ENCODE measurements around the gene UBE2K. TPM values are rescaled to one million over a fixed set of nuclear protein-coding genes. Genes with fewer than 3 reads are reported as not detected.

Gene UBE2K, protein sequence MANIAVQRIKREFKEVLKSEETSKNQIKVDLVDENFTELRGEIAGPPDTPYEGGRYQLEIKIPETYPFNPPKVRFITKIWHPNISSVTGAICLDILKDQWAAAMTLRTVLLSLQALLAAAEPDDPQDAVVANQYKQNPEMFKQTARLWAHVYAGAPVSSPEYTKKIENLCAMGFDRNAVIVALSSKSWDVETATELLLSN
- total RNA-seq (2021; ENCODE audit: unreplicated experiment) (126 TPM), Bru-seq, nascent RNA (percentile 95 among the genes with signal in this experiment), BruChase-seq, experiment 1, labeled RNA remaining after a 6-hour chase (percentile 97 among the genes with signal in this experiment), BruChase-seq, experiment 2, labeled RNA remaining after a 2-hour chase (percentile 96 among the genes with signal in this experiment)
- 86.3 and 91.4 TPM in 2 replicates for polyA plus RNA-seq (2012)
- long read RNA-seq, full-length matches to known transcripts, result 60 of 102 reads
- long read RNA-seq, partial matches to known transcripts, result 8 of 102 reads
- long read RNA-seq, other reads (novel, unspliced or antisense), result 34 of 102 reads

DNA sequence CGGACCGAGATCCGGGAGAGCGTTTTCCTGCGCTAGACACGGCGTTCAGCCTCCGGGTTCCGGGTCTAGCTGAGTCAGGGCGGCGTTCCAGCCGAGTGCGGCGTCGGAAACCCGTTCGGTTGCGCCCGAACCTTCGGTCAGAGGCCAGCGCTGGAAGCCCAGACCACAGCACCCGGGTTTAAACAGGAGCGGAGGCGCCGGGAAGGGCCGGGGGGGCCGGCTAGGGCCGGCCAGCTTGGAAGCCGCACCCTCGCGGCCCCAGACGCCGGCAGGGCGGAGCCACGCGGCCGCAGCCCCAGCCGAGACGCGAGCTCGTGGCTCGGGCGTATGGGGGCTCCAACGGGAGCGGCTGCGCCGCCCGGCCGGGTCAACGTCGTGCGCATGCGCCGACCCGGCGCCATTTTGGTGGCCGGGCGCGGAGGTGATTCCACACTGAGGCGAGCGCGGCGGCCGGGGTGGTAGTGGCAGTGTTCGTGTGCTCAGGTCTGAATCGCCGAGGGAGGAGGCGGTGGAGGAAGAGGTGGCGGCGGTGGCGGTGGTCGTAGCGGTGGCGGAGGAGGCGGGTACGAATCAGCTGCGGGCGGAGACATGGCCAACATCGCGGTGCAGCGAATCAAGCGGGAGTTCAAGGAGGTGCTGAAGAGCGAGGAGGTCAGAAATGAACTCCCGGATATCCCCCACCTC lies at the start of gene UBE2K:
UBE2K (plus strand) TSS at position 397 of the 684 bp plus-strand sequence; CDS start at position 589, 192 bp downstream.
- Histone ChIP-seq H3K9me3 (ENCODE audit: control insufficient read depth in 1 of 2, insufficient read depth in 1 of 2, low read depth in 1 of 2, low read length in 2 of 2) (no peaks in the 10 kb centered on the region), H3K27me3 (ENCODE audit: insufficient read depth, low read length) (no peaks in the 10 kb centered on the region), H3K36me3 (ENCODE audit: control insufficient read depth in 1 of 2, insufficient read depth in 2 of 2, low read length in 2 of 2) (peaks cover 7% of the 10 kb centered on the region in 2 experiments; a peak in 3 of 4 replicates), H3K4me2 (ENCODE audit: low read length) (peak within 1 kb of the TSS; percentile 92), H3K4me3 (replicated peaks in 1 of 2; ENCODE audit: low read depth in 1 of 2, low read length in 2 of 2) (peak within 1 kb of the TSS; percentile 66 to 98), H3K9ac (ENCODE audit: low read length) (peak within 1 kb of the TSS; percentile 98), H2AFZ (ENCODE audit: low read depth, low read length, poor library complexity, severe bottlenecking) (no peak within 1 kb of the TSS), H4K20me1 (ENCODE audit: insufficient read depth) (peaks cover 26% of the 10 kb centered on the region; the same call in 1 of the 2 replicates), H3K4me1 (ENCODE audit: control insufficient read depth in 1 of 2, insufficient read depth in 2 of 2, low read length in 2 of 2) (peaks cover 11 to 36% of the 10 kb centered on the region in 2 experiments), H3K27ac (ENCODE audit: low read depth, low read length) (peak within 1 kb of the TSS; percentile 88), H3K9me2 (ENCODE audit: insufficient read depth) (no peaks in the 10 kb centered on the region), H3K79me2 (ENCODE audit: insufficient read depth, low read length) (peaks cover 50% of the 10 kb centered on the region)
- DNase-seq (ENCODE audit: low read depth, low spot score) (peak; percentile 71), ATAC-seq (peak; percentile 94)
- intact Hi-C loops (cut with micrococcal nuclease), result loop anchor here (2.0 to 10.0 kb wide), 2 partner anchors 233 to 279 kb away; partner anchors contain the start of gene PDS5A
- RAD21 ChIA-PET (ENCODE audit: low non-redundant PET in 1 of 2, low total read pairs in 2 of 2, uncharacterized antibody in 2 of 2, unreplicated experiment in 2 of 2), result interaction anchor here in 1 of 2 experiments (0.6 kb wide), 2 partner anchors 55 to 129 kb away, joined by 4 to 5 read pairs; no protein-coding TSS in a partner anchor
- TF ChIP-seq CEBPB (IDR thresholded peaks at IDR 0.05; ENCODE audit: low read depth), result no peak
- TF ChIP-seq EGR1 (IDR thresholded peaks at IDR 0.05; ENCODE audit: low read depth), result no peak
- TF ChIP-seq ZNF274 (IDR thresholded peaks at IDR 0.05; ENCODE audit: low read depth, low read length), result no peak
- no peak for TF ChIP-seq TCF7L2 (IDR thresholded peaks at IDR 0.05; ENCODE audit: borderline replicate concordance, extremely low read depth, insufficient read depth, insufficient read length)
- TF ChIP-seq POLR2AphosphoS5 (IDR thresholded peaks at IDR 0.05; ENCODE audit: low read depth, low read length), result peak; percentile 92
- TF ChIP-seq RAD21 (IDR thresholded peaks at IDR 0.05; ENCODE audit: low read depth), result no peak
- TF ChIP-seq, protein P1, sequence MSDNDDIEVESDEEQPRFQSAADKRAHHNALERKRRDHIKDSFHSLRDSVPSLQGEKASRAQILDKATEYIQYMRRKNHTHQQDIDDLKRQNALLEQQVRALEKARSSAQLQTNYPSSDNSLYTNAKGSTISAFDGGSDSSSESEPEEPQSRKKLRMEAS (IDR thresholded peaks at IDR 0.05), result peak; percentile 72
- TF ChIP-seq, protein P2, sequence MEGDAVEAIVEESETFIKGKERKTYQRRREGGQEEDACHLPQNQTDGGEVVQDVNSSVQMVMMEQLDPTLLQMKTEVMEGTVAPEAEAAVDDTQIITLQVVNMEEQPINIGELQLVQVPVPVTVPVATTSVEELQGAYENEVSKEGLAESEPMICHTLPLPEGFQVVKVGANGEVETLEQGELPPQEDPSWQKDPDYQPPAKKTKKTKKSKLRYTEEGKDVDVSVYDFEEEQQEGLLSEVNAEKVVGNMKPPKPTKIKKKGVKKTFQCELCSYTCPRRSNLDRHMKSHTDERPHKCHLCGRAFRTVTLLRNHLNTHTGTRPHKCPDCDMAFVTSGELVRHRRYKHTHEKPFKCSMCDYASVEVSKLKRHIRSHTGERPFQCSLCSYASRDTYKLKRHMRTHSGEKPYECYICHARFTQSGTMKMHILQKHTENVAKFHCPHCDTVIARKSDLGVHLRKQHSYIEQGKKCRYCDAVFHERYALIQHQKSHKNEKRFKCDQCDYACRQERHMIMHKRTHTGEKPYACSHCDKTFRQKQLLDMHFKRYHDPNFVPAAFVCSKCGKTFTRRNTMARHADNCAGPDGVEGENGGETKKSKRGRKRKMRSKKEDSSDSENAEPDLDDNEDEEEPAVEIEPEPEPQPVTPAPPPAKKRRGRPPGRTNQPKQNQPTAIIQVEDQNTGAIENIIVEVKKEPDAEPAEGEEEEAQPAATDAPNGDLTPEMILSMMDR (IDR thresholded peaks at IDR 0.05 in 2 of 3, conservative IDR thresholded peaks at IDR 0.05 in 1 of 3; ENCODE audit: borderline replicate concordance in 1 of 3, insufficient read depth in 1 of 3, low read depth in 2 of 3, low read length in 2 of 3), result no peak
- peak; percentile 92 for TF ChIP-seq YY1 (IDR thresholded peaks at IDR 0.05; ENCODE audit: extremely low read depth, insufficient replicate concordance, low read depth, low read length)
- TF ChIP-seq ZFX (IDR thresholded peaks at IDR 0.05), result peak; percentile 40; the same call in 1 of the 2 replicates
- peak; percentile 89 for TF ChIP-seq POLR2A (IDR thresholded peaks at IDR 0.05; ENCODE audit: borderline replicate concordance, extremely low read depth, insufficient read depth, insufficient read length)
- TF ChIP-seq, protein P3, sequence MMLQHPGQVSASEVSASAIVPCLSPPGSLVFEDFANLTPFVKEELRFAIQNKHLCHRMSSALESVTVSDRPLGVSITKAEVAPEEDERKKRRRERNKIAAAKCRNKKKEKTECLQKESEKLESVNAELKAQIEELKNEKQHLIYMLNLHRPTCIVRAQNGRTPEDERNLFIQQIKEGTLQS (IDR thresholded peaks at IDR 0.05), result no peak
- no peak for TF ChIP-seq JUND (IDR thresholded peaks at IDR 0.05)
- no peak for TF ChIP-seq SP1 (IDR thresholded peaks at IDR 0.05; ENCODE audit: low read depth)
- TF ChIP-seq CBX3 (IDR thresholded peaks at IDR 0.05; ENCODE audit: low read depth), result no peak
- TF ChIP-seq SIN3A (IDR thresholded peaks at IDR 0.05; ENCODE audit: low read depth), result peak; percentile 63; the same call in 1 of the 2 replicates
- TF ChIP-seq, protein P4, sequence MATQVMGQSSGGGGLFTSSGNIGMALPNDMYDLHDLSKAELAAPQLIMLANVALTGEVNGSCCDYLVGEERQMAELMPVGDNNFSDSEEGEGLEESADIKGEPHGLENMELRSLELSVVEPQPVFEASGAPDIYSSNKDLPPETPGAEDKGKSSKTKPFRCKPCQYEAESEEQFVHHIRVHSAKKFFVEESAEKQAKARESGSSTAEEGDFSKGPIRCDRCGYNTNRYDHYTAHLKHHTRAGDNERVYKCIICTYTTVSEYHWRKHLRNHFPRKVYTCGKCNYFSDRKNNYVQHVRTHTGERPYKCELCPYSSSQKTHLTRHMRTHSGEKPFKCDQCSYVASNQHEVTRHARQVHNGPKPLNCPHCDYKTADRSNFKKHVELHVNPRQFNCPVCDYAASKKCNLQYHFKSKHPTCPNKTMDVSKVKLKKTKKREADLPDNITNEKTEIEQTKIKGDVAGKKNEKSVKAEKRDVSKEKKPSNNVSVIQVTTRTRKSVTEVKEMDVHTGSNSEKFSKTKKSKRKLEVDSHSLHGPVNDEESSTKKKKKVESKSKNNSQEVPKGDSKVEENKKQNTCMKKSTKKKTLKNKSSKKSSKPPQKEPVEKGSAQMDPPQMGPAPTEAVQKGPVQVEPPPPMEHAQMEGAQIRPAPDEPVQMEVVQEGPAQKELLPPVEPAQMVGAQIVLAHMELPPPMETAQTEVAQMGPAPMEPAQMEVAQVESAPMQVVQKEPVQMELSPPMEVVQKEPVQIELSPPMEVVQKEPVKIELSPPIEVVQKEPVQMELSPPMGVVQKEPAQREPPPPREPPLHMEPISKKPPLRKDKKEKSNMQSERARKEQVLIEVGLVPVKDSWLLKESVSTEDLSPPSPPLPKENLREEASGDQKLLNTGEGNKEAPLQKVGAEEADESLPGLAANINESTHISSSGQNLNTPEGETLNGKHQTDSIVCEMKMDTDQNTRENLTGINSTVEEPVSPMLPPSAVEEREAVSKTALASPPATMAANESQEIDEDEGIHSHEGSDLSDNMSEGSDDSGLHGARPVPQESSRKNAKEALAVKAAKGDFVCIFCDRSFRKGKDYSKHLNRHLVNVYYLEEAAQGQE (IDR thresholded peaks at IDR 0.05; ENCODE audit: low read depth), result no peak
- no peak for TF ChIP-seq EZH2phosphoT487 (IDR thresholded peaks at IDR 0.05; ENCODE audit: borderline replicate concordance)
- no peak for TF ChIP-seq EZH2 (IDR thresholded peaks at IDR 0.05)
- POLR2A ChIA-PET, result interaction anchor here (0.9 to 1.3 kb wide), 5 partner anchors 9 to 170 kb away, joined by 3 to 4 read pairs (median 3); partner anchors contain the start of gene UGDH
- CTCF ChIA-PET, result no interaction called here
- no TSS peak for BruUV-seq (replicated peaks)
